Measurements from ENCODE around the gene NPLOC4. TPM values are rescaled to one million over a fixed set of nuclear protein-coding genes. Genes with fewer than 3 reads are reported as not detected.

The NPLOC4 gene
- total and polyA plus RNA-seq, 9 of the 15 experiments (the other 6 are each of a cell fraction or from before 2014, with no cell fraction given): 1.5 to 116 (median 64.5) TPM

DNA sequence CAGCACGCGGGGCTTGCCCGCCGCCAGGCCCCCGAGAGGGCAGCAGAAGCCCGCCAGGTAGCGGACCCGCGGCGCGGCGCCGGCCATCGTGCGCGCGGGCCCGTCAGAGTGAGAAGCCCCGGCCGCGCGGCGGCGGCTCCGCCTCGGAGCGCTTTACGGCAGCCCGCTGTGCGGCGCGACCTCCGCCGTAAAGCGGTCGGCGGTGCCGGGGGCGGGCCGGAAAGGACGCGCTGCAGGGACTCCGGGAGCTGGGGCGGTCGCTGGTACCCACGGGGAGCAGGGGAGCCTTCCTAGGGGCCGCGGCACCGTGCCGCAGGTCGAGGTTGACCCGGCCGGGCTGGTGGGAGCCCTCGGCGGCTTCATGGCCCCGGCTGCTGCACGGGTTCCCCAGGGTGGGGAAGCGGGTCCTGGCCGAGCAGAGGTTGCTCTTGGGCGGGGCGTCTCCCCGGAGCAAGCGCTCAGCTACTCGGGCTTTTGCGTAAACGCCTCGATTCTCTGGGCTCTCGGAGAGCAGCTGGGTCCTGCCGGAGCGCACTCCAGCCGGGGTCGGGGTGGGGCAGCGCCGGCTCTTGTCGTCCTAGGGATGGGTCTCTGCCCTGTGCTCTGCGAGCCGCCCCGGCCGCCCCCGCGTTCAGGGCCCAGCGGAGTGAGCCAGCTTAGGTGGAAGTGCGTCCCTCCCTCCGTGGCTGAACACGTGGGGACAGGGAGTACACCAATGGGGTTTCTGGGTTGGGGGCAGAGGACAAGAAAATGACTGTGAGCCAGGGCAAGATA, 84.5 kb downstream of the NPLOC4 start, which contains the start of gene FAAP100 (continued):
- TF ChIP-seq, protein P1, sequence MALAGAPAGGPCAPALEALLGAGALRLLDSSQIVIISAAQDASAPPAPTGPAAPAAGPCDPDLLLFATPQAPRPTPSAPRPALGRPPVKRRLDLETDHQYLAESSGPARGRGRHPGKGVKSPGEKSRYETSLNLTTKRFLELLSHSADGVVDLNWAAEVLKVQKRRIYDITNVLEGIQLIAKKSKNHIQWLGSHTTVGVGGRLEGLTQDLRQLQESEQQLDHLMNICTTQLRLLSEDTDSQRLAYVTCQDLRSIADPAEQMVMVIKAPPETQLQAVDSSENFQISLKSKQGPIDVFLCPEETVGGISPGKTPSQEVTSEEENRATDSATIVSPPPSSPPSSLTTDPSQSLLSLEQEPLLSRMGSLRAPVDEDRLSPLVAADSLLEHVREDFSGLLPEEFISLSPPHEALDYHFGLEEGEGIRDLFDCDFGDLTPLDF (CRISPR knock-in tag; IDR thresholded peaks at IDR 0.05): peak; percentile 47; the same call in 1 of the 2 replicates
- no peak for TF ChIP-seq SMAD4 (CRISPR knock-in tag; conservative IDR thresholded peaks at IDR 0.05)
- TF ChIP-seq, protein P2, sequence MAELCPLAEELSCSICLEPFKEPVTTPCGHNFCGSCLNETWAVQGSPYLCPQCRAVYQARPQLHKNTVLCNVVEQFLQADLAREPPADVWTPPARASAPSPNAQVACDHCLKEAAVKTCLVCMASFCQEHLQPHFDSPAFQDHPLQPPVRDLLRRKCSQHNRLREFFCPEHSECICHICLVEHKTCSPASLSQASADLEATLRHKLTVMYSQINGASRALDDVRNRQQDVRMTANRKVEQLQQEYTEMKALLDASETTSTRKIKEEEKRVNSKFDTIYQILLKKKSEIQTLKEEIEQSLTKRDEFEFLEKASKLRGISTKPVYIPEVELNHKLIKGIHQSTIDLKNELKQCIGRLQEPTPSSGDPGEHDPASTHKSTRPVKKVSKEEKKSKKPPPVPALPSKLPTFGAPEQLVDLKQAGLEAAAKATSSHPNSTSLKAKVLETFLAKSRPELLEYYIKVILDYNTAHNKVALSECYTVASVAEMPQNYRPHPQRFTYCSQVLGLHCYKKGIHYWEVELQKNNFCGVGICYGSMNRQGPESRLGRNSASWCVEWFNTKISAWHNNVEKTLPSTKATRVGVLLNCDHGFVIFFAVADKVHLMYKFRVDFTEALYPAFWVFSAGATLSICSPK (IDR thresholded peaks at IDR 0.05; ENCODE audit: borderline replicate concordance): no peak
- peak; percentile 77 for TF ChIP-seq CXXC5 (CRISPR knock-in tag; IDR thresholded peaks at IDR 0.05)
- TF ChIP-seq DMBX1 (CRISPR knock-in tag; IDR thresholded peaks at IDR 0.05; ENCODE audit: borderline replicate concordance): no peak
- peak; percentile 52; the same call in 1 of the 2 replicates for TF ChIP-seq SIN3B (IDR thresholded peaks at IDR 0.05; ENCODE audit: low read depth)
- TF ChIP-seq NR4A1 (CRISPR knock-in tag; IDR thresholded peaks at IDR 0.05): no peak
- TF ChIP-seq NR4A1 (tag; IDR thresholded peaks at IDR 0.05): peak; percentile 44; the same call in 1 of the 2 replicates
- TF ChIP-seq GTF2F1 (IDR thresholded peaks at IDR 0.05; ENCODE audit: low read depth, low read length): no peak
- TF ChIP-seq, protein P3, sequence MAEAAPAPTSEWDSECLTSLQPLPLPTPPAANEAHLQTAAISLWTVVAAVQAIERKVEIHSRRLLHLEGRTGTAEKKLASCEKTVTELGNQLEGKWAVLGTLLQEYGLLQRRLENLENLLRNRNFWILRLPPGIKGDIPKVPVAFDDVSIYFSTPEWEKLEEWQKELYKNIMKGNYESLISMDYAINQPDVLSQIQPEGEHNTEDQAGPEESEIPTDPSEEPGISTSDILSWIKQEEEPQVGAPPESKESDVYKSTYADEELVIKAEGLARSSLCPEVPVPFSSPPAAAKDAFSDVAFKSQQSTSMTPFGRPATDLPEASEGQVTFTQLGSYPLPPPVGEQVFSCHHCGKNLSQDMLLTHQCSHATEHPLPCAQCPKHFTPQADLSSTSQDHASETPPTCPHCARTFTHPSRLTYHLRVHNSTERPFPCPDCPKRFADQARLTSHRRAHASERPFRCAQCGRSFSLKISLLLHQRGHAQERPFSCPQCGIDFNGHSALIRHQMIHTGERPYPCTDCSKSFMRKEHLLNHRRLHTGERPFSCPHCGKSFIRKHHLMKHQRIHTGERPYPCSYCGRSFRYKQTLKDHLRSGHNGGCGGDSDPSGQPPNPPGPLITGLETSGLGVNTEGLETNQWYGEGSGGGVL (CRISPR knock-in tag; IDR thresholded peaks at IDR 0.05): no peak
- 0 out of 2 replicates have a peak, but pooled peaks have one; percentile 42 for TF ChIP-seq RAD51 (IDR thresholded peaks at IDR 0.05; ENCODE audit: borderline replicate concordance, low read depth)
- peak; percentile 51; the same call in 1 of the 2 replicates for TF ChIP-seq GABPB1 (CRISPR knock-in tag; IDR thresholded peaks at IDR 0.05)
- TF ChIP-seq, protein P4, sequence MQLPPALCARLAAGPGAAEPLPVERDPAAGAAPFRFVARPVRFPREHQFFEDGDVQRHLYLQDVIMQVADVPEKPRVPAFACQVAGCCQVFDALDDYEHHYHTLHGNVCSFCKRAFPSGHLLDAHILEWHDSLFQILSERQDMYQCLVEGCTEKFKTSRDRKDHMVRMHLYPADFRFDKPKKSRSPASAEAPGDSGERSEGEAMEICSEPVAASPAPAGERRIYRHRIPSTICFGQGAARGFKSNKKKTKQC (CRISPR knock-in tag; IDR thresholded peaks at IDR 0.05): peak; percentile 17
- TF ChIP-seq RBM15 (IDR thresholded peaks at IDR 0.05; ENCODE audit: insufficient read depth, low read length): no peak
- no peak for TF ChIP-seq SREBF2 (CRISPR knock-in tag; IDR thresholded peaks at IDR 0.05)
- TF ChIP-seq, protein P5, sequence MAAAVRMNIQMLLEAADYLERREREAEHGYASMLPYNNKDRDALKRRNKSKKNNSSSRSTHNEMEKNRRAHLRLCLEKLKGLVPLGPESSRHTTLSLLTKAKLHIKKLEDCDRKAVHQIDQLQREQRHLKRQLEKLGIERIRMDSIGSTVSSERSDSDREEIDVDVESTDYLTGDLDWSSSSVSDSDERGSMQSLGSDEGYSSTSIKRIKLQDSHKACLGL (CRISPR knock-in tag; IDR thresholded peaks at IDR 0.05; ENCODE audit: borderline replicate concordance, poor library complexity, severe bottlenecking): no peak
- no peak for TF ChIP-seq STAG1 (CRISPR knock-in tag; IDR thresholded peaks at IDR 0.05; ENCODE audit: borderline replicate concordance)
- TF ChIP-seq, protein P6, sequence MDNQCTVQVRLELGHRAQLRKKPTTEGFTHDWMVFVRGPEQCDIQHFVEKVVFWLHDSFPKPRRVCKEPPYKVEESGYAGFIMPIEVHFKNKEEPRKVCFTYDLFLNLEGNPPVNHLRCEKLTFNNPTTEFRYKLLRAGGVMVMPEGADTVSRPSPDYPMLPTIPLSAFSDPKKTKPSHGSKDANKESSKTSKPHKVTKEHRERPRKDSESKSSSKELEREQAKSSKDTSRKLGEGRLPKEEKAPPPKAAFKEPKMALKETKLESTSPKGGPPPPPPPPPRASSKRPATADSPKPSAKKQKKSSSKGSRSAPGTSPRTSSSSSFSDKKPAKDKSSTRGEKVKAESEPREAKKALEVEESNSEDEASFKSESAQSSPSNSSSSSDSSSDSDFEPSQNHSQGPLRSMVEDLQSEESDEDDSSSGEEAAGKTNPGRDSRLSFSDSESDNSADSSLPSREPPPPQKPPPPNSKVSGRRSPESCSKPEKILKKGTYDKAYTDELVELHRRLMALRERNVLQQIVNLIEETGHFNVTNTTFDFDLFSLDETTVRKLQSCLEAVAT (IDR thresholded peaks at IDR 0.05): no peak
- peak; percentile 39; the same call in 1 of the 2 replicates for TF ChIP-seq CBX1 (IDR thresholded peaks at IDR 0.05; ENCODE audit: low read depth)
- TF ChIP-seq NCOA2 (IDR thresholded peaks at IDR 0.05; ENCODE audit: partially characterized antibody in 2 of 2): no peak

All from K562 (cell line).